Ascending aorta (tissue), 2 donors: ENCODE measurements around the gene ATF6. TPM values are rescaled to one million over a fixed set of nuclear protein-coding genes. Genes with fewer than 3 reads are reported as not detected.

Experiments used
- DNase-seq, 2 donors: peaks; one replicate each; pipeline ENCODE4 v3.0.0-alpha.2; 2019; ENCODE audit warnings: low spot score in 2 of 2
- H3K27ac ChIP-seq, 2 donors: fragments of 200-600 bp; sonication (generic); one replicate each; pipeline ENCODE4 v1.5.1; 2016 to 2017; ENCODE audit warnings: mild to moderate bottlenecking in 1 of 2
- H3K27me3 ChIP-seq: fragments of 200-600 bp; sonication (generic); one replicate; pipeline ENCODE4 v1.5.1; 2017
- H3K36me3 ChIP-seq, 2 donors: fragments of 200-600 bp; sonication (generic); one replicate each; pipeline ENCODE4 v1.5.1; 2016
- H3K4me1 ChIP-seq, 2 donors: fragments of 200-600 bp; sonication (generic); one replicate each; pipeline ENCODE4 v1.5.1; 2016 to 2017; ENCODE audit warnings: mild to moderate bottlenecking in 1 of 2
- H3K4me3 ChIP-seq, 2 donors: fragments of 200-600 bp; sonication (generic); one replicate each; pipeline ENCODE4 v1.5.1; 2016 to 2017; ENCODE audit warnings: mild to moderate bottlenecking in 1 of 2
- H3K9me3 ChIP-seq, 2 donors: fragments of 200-600 bp; sonication (generic); one replicate each; pipeline ENCODE4 v1.5.1; 2016
- intact Hi-C: fragments of 100-400 bp; cut with DNase I; formaldehyde crosslinking; loops from one replicate; pipeline ENCODE4 v1.15.1; 2023
- total RNA-seq: library from RNA; depleted of rRNA; stranded (reverse); fragments of >200 nt; gene quantifications from one replicate; pipeline ENCODE4 v1.1.0, GENCODE V29; 2016
- TF ChIP-seq, protein P1 (sequence below), 3 experiments: fragments of 200-600 bp in 2 of 3; fragments of 450-650 bp in 1 of 3; sonication (generic) in 2 of 3; IDR thresholded peaks; one replicate each; pipeline ENCODE4 v1.5.1; 2016 to 2019; ENCODE audit warnings: antibody characterized with exemption in 3 of 3, mild to moderate bottlenecking in 1 of 3, moderate library complexity in 1 of 3

The ATF6 gene
- total RNA-seq, 1 donor from 2014 or later: 12.3 TPM

- no peak for DNase-seq
- intact Hi-C loops: no loop called here
- Histone ChIP-seq H3K4me1 (peaks cover 9 to 10% of the 10 kb centered on the region in 2 donors), H3K36me3 (peaks cover 7 to 18% of the 10 kb centered on the region in 2 donors), H3K4me3 (no peak overlapping the region), H3K27me3 (no peaks in the 10 kb centered on the region), H3K9me3 (no peaks in the 10 kb centered on the region), H3K27ac (no peak overlapping the region)
- TF ChIP-seq, protein P1, sequence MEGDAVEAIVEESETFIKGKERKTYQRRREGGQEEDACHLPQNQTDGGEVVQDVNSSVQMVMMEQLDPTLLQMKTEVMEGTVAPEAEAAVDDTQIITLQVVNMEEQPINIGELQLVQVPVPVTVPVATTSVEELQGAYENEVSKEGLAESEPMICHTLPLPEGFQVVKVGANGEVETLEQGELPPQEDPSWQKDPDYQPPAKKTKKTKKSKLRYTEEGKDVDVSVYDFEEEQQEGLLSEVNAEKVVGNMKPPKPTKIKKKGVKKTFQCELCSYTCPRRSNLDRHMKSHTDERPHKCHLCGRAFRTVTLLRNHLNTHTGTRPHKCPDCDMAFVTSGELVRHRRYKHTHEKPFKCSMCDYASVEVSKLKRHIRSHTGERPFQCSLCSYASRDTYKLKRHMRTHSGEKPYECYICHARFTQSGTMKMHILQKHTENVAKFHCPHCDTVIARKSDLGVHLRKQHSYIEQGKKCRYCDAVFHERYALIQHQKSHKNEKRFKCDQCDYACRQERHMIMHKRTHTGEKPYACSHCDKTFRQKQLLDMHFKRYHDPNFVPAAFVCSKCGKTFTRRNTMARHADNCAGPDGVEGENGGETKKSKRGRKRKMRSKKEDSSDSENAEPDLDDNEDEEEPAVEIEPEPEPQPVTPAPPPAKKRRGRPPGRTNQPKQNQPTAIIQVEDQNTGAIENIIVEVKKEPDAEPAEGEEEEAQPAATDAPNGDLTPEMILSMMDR (IDR thresholded peaks at IDR 0.05): no peak
Observed at GRCh38 chr1:162006081-162006480, 240.0 kb downstream of the ATF6 start.

DNA sequence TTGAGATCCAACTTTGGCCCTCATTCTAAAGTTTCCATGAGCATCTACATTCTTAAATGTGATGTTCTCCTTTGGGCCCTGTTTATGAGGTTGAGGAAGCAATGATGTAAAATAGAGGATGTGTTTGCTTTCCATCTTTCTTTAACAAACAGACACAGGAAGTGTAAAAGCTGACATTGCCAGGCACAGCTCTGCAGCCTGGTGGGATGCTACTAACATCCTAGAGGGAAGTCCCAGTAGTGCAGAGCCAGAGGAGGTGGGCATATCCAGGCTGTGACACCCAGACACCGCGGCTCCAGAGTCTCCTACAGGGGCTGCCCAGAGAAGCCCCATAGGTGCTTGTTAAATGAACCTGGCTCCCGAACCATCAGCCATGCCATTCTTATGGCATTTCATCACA is 241.3 kb downstream of the ATF6 start:
- H3K9me3 ChIP-seq: no peaks in the 10 kb centered on the region
- peaks cover 9 to 10% of the 10 kb centered on the region in 2 donors for H3K4me1 ChIP-seq
- no peak overlapping the region for H3K4me3 ChIP-seq
- H3K27me3 ChIP-seq: no peaks in the 10 kb centered on the region
- intact Hi-C loops: no loop called here
- H3K27ac ChIP-seq: no peak overlapping the region
- H3K36me3 ChIP-seq: peaks cover 0 to 10% of the 10 kb centered on the region in 2 donors
- TF ChIP-seq, protein P1 (IDR thresholded peaks at IDR 0.05): no peak
- no peak for DNase-seq

- Histone ChIP-seq H3K4me3 (no peak overlapping the region), H3K4me1 (peaks cover 9 to 10% of the 10 kb centered on the region in 2 donors), H3K36me3 (peaks cover 0 to 9% of the 10 kb centered on the region in 2 donors), H3K27ac (no peak overlapping the region), H3K27me3 (no peaks in the 10 kb centered on the region), H3K9me3 (no peaks in the 10 kb centered on the region)
- no peak for DNase-seq
- TF ChIP-seq, protein P1 (IDR thresholded peaks at IDR 0.05): no peak
- intact Hi-C loops: no loop called here
Observed at GRCh38 chr1:162008799-162009198, 242.7 kb downstream of the ATF6 start.

DNA sequence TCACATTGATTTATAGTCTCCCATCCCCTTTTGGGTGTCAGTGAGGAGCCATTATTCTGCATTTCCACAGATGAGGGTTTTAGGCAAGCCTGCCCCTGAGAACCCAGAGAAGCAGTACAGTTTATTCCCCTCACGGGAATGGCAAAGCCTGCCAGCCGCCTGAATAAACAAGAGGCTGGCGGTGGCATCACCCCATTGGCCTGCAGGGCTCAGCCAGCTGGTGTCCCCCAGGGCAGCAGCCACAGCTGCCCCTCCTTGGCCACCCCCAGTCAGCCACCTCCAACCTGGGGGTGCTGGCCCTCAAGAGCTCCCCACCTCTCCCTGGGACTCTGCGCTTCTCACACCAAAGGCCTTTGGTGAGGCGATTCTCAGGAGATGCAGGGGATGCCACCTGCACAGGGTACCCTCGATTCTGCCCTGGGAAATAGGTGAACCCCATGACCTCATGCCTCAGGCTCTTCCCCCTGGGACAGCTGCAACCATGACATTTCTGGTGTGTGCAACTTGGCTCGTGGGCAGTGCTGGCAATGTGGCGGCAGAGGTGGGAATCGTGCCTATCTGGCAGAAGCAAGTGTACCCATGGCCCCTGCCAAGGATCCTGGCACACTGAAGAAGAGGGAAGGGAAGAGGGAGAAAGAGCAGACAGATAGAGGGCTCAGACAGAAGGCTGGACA is 243.5 kb downstream of the ATF6 start:
- TF ChIP-seq, protein P1 (IDR thresholded peaks at IDR 0.05): no peak

GRCh38 chr1:162010175-162010506 is 244.0 kb downstream of the ATF6 start:
- TF ChIP-seq, protein P1 (IDR thresholded peaks at IDR 0.05): no peak
- H3K27ac ChIP-seq: peak overlapping the region in 1 of 2 donors; percentile 4
- intact Hi-C loops: no loop called here
- peaks cover 0 to 12% of the 10 kb centered on the region in 2 donors for H3K36me3 ChIP-seq
- H3K27me3 ChIP-seq: no peaks in the 10 kb centered on the region
- H3K4me3 ChIP-seq: no peak overlapping the region
- no peak for DNase-seq
- H3K4me1 ChIP-seq: peaks cover 9 to 10% of the 10 kb centered on the region in 2 donors
- H3K9me3 ChIP-seq: no peaks in the 10 kb centered on the region

More for the DNA sequence above, 243.5 kb downstream of the ATF6 start:
- H3K27ac ChIP-seq: peak overlapping the region in 1 of 2 donors; percentile 4
- H3K36me3 ChIP-seq: peaks cover 0 to 12% of the 10 kb centered on the region in 2 donors
- intact Hi-C loops: no loop called here
- H3K9me3 ChIP-seq: no peaks in the 10 kb centered on the region
- H3K4me1 ChIP-seq: peaks cover 9 to 10% of the 10 kb centered on the region in 2 donors
- no peak overlapping the region for H3K4me3 ChIP-seq
- no peak for DNase-seq
- H3K27me3 ChIP-seq: no peaks in the 10 kb centered on the region
